ENCODE results near the gene LDB3.

- TF ChIP-seq, protein P1, sequence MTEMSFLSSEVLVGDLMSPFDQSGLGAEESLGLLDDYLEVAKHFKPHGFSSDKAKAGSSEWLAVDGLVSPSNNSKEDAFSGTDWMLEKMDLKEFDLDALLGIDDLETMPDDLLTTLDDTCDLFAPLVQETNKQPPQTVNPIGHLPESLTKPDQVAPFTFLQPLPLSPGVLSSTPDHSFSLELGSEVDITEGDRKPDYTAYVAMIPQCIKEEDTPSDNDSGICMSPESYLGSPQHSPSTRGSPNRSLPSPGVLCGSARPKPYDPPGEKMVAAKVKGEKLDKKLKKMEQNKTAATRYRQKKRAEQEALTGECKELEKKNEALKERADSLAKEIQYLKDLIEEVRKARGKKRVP (CRISPR knock-in tag; IDR thresholded peaks at IDR 0.05) = no peak
- TF ChIP-seq GTF2F1 (IDR thresholded peaks at IDR 0.05; ENCODE audit: low read depth, low read length) = no peak
- TF ChIP-seq, protein P2, sequence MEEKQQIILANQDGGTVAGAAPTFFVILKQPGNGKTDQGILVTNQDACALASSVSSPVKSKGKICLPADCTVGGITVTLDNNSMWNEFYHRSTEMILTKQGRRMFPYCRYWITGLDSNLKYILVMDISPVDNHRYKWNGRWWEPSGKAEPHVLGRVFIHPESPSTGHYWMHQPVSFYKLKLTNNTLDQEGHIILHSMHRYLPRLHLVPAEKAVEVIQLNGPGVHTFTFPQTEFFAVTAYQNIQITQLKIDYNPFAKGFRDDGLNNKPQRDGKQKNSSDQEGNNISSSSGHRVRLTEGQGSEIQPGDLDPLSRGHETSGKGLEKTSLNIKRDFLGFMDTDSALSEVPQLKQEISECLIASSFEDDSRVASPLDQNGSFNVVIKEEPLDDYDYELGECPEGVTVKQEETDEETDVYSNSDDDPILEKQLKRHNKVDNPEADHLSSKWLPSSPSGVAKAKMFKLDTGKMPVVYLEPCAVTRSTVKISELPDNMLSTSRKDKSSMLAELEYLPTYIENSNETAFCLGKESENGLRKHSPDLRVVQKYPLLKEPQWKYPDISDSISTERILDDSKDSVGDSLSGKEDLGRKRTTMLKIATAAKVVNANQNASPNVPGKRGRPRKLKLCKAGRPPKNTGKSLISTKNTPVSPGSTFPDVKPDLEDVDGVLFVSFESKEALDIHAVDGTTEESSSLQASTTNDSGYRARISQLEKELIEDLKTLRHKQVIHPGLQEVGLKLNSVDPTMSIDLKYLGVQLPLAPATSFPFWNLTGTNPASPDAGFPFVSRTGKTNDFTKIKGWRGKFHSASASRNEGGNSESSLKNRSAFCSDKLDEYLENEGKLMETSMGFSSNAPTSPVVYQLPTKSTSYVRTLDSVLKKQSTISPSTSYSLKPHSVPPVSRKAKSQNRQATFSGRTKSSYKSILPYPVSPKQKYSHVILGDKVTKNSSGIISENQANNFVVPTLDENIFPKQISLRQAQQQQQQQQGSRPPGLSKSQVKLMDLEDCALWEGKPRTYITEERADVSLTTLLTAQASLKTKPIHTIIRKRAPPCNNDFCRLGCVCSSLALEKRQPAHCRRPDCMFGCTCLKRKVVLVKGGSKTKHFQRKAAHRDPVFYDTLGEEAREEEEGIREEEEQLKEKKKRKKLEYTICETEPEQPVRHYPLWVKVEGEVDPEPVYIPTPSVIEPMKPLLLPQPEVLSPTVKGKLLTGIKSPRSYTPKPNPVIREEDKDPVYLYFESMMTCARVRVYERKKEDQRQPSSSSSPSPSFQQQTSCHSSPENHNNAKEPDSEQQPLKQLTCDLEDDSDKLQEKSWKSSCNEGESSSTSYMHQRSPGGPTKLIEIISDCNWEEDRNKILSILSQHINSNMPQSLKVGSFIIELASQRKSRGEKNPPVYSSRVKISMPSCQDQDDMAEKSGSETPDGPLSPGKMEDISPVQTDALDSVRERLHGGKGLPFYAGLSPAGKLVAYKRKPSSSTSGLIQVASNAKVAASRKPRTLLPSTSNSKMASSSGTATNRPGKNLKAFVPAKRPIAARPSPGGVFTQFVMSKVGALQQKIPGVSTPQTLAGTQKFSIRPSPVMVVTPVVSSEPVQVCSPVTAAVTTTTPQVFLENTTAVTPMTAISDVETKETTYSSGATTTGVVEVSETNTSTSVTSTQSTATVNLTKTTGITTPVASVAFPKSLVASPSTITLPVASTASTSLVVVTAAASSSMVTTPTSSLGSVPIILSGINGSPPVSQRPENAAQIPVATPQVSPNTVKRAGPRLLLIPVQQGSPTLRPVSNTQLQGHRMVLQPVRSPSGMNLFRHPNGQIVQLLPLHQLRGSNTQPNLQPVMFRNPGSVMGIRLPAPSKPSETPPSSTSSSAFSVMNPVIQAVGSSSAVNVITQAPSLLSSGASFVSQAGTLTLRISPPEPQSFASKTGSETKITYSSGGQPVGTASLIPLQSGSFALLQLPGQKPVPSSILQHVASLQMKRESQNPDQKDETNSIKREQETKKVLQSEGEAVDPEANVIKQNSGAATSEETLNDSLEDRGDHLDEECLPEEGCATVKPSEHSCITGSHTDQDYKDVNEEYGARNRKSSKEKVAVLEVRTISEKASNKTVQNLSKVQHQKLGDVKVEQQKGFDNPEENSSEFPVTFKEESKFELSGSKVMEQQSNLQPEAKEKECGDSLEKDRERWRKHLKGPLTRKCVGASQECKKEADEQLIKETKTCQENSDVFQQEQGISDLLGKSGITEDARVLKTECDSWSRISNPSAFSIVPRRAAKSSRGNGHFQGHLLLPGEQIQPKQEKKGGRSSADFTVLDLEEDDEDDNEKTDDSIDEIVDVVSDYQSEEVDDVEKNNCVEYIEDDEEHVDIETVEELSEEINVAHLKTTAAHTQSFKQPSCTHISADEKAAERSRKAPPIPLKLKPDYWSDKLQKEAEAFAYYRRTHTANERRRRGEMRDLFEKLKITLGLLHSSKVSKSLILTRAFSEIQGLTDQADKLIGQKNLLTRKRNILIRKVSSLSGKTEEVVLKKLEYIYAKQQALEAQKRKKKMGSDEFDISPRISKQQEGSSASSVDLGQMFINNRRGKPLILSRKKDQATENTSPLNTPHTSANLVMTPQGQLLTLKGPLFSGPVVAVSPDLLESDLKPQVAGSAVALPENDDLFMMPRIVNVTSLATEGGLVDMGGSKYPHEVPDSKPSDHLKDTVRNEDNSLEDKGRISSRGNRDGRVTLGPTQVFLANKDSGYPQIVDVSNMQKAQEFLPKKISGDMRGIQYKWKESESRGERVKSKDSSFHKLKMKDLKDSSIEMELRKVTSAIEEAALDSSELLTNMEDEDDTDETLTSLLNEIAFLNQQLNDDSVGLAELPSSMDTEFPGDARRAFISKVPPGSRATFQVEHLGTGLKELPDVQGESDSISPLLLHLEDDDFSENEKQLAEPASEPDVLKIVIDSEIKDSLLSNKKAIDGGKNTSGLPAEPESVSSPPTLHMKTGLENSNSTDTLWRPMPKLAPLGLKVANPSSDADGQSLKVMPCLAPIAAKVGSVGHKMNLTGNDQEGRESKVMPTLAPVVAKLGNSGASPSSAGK (IDR thresholded peaks at IDR 0.05) = no peak
- TF ChIP-seq ZNF384 (IDR thresholded peaks at IDR 0.05; ENCODE audit: low read depth, low read length) = no peak
- no peak for TF ChIP-seq MAFK (IDR thresholded peaks at IDR 0.05; ENCODE audit: low read length)
- no peak for TF ChIP-seq CTCF (IDR thresholded peaks at IDR 0.05 in 2 of 3, conservative IDR thresholded peaks at IDR 0.05 in 1 of 3; ENCODE audit: insufficient read depth in 2 of 3, low read depth in 1 of 3, low read length in 3 of 3)
- TF ChIP-seq MYC (IDR thresholded peaks at IDR 0.05; ENCODE audit: low read depth, low read length) = no peak
- no peak for TF ChIP-seq MYC (CRISPR knock-in tag; IDR thresholded peaks at IDR 0.05; ENCODE audit: borderline replicate concordance, low read depth)
- no peak for TF ChIP-seq BCL6 (CRISPR knock-in tag; IDR thresholded peaks at IDR 0.05)
- no peak for TF ChIP-seq MTA3 (IDR thresholded peaks at IDR 0.05; ENCODE audit: borderline replicate concordance)
- no peak for TF ChIP-seq RBM22 (IDR thresholded peaks at IDR 0.05; ENCODE audit: low read depth, low read length, poor library complexity, severe bottlenecking)
- TF ChIP-seq SREBF1 (IDR thresholded peaks at IDR 0.05; ENCODE audit: borderline replicate concordance, low read depth, low read length) = no peak
Measured at GRCh38 chr10:86700851-86701617, 32.7 kb downstream of the LDB3 start.
